22Rv1 (cell line): ENCODE data around the gene UBAC1.

Experiments used
- CTCF ChIP-seq: fragments of 450-650 bp; IDR thresholded peaks from 2 replicates; pipeline ENCODE4 v1.5.1; 2017; ENCODE audit warnings: mild to moderate bottlenecking
- ZFX ChIP-seq: fragments of 450-650 bp; IDR thresholded peaks from 2 replicates; pipeline ENCODE4 v1.6.1; 2017; ENCODE audit warnings: antibody characterized with exemption, borderline replicate concordance

- TF ChIP-seq CTCF: no peak
- TF ChIP-seq ZFX: no peak
Measured at GRCh38 chr9:135901826-135902225, 59.3 kb downstream of the UBAC1 start.
